ENCODE measurements around the gene LDLRAD4.

Gene LDLRAD4

DNA sequence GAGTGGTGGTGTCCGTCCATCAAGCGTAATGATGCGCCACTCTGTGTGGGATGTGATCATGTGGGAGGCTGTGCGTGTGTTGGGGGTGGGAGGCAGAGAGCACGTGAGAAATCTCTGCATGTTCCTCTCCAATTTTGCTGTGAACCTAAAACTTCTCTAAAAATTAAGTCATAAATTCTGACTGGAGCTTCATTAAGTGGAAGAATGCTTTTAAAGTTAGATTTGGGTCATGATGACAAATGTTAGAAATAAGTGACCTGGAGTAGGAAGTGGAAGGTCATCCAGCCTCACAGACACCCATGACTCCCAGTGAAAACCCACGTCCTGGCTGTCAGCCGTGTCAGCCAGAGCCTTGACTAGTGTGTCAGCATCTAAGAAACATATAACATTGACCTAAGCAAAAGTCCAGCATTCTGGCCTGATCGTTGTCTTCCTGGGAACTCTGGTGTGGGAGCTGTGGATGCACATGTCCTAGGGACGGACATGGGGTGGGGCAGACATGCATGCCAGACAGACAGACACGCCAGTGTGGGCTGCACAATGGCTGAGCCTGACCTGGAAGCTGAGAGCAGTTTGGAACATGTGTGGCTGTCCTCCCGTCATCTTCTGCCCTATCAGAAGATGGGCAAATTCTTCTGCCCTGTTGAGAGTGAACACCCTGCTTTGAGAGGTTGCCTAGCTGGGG is 262.2 kb downstream of the LDLRAD4 start:
- in situ Hi-C loops (cut with HindIII; ENCODE audit: low sequenced_read_pairs): no loop called here
- DNase-seq (ENCODE audit: low read depth): no peak
- TF ChIP-seq, protein P1, sequence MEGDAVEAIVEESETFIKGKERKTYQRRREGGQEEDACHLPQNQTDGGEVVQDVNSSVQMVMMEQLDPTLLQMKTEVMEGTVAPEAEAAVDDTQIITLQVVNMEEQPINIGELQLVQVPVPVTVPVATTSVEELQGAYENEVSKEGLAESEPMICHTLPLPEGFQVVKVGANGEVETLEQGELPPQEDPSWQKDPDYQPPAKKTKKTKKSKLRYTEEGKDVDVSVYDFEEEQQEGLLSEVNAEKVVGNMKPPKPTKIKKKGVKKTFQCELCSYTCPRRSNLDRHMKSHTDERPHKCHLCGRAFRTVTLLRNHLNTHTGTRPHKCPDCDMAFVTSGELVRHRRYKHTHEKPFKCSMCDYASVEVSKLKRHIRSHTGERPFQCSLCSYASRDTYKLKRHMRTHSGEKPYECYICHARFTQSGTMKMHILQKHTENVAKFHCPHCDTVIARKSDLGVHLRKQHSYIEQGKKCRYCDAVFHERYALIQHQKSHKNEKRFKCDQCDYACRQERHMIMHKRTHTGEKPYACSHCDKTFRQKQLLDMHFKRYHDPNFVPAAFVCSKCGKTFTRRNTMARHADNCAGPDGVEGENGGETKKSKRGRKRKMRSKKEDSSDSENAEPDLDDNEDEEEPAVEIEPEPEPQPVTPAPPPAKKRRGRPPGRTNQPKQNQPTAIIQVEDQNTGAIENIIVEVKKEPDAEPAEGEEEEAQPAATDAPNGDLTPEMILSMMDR (IDR thresholded peaks at IDR 0.05; ENCODE audit: low read depth, low read length, missing control alignments): no peak
- no peak overlapping the region for H3K4me3 ChIP-seq (ENCODE audit: low read depth, low read length)

DNA sequence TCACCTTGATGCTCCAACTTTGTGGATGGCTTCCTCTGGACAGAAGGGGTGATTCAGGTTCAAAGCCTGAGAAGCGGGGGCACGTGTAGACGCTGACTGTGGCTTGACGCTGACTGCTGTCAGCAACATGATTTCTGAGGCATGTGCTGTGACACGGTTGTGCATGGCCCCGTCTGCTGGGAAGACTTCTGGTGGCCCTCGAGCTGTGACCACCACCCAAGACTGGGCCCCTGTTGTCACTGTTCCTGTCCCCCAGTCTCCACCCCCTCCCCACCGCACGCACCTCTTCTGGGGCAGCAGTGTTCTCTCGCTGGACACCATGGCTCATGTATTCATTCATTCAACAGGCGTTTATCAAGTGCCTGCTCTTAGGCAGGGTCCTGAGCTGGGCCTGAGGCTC is 262.8 kb downstream of the LDLRAD4 start:
- no peak for DNase-seq (ENCODE audit: low read depth)
- TF ChIP-seq, protein P1 (IDR thresholded peaks at IDR 0.05; ENCODE audit: low read depth, low read length, missing control alignments): no peak
- in situ Hi-C loops (cut with HindIII; ENCODE audit: low sequenced_read_pairs): no loop called here
- H3K4me3 ChIP-seq (ENCODE audit: low read depth, low read length): no peak overlapping the region

DNA sequence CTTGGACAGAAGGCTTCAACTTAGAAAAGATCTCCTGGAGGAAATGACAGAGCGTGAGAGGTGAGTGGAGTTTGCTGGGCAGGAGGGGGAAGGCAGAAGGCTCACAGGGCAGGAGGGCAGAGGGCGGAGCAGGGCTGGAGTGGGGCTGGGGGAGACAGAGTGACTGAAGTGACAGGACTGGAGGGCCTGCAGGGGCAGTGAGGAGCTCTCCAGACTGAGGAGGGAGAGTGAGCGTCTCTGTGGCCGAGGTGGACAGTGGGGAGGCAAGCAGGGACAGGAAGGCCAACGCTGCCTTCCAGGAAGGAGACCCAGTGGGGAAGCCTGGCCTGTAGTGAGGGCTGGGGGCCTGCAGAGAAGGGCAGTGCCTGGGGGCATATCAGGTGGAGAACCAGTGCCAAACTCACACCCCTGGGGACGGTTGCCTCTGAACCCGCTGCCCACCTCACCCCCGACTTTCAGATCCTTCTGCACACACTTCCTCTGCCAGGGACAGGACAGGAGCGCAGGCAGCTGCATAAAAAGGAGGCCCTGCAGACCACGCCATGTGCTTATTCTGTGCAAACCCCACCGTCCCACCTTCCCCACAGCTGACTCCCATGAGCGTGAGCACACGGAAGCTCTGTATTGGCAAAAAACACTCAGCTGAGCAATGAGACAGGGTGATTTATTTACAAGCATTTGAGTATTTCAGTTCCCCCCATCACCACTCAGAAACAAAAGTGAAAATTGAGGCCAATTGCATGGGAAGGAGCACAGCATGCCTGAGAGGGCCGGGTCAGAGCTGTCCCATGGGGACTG is 263.5 kb downstream of the LDLRAD4 start:
- DNase-seq (ENCODE audit: low read depth): no peak
- TF ChIP-seq, protein P1 (IDR thresholded peaks at IDR 0.05; ENCODE audit: low read depth, low read length, missing control alignments): no peak
- H3K4me3 ChIP-seq (ENCODE audit: low read depth, low read length): no peak overlapping the region
- in situ Hi-C loops (cut with HindIII; ENCODE audit: low sequenced_read_pairs): no loop called here

DNA sequence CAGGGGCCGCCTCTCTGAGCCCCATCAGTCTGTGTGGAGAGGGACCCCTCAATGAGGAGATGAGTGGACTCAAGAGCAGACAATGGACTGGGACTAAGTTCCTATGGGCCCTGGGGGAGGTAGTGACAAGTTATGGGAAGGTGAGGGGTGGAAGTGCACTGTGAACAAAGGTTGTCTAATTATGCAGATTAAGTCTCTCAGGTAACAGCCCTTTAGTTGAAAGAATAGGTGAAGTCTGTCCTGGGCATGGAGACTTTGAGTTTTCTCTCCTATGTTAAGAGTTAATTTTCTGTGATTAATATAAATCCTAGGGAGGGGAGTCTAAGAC is 264.0 kb downstream of the LDLRAD4 start:
- in situ Hi-C loops (cut with HindIII; ENCODE audit: low sequenced_read_pairs): no loop called here
- no peak for DNase-seq (ENCODE audit: low read depth)
- TF ChIP-seq, protein P1 (IDR thresholded peaks at IDR 0.05; ENCODE audit: low read depth, low read length, missing control alignments): no peak
- H3K4me3 ChIP-seq (ENCODE audit: low read depth, low read length): no peak overlapping the region

DNA sequence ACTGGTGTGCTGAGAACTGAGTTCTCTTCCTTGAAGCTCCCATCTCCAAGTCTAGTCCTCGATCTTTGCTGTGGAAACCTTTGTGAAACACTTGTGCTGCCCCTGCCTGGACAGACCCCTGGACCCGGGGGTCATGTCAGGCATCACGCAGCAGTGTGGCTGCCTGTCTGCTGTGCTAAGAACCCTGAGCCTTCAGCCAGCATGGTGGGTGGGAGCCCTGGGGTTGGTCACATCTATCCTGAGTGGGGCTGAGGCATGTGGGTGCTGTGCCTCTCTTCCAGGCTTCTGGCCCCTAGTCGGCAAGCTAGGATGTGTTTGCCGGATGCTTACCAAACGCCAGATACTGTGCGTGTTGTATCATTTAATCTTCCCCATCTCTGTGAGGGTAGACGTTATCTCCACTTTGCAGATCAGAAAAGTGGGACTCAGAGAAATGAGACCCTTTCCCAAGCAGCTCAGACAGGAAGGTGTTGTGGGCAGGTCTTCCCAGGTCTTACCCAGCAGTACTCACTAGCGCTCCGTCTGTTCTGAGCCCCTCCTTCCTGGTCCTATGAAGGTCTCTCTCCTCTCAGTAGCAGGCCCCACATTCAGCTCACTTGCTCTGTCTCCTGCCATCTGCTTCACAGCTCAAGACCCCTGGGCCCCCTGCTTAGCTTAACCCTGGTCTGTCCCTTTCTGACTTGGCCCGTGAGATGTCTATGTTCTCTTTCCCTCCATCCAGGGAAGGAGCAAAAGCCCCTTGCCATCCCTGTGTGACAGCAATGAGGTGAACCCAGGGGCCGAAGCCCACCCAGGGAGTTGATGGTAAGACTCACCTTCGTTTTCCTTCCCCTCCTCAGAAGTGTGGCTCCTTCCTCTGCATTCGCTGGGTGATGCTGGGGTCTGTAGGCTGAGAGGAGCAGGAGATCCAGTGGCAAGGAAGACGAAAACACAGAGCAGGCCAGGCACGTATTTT is 265.0 kb downstream of the LDLRAD4 start:
- in situ Hi-C loops (cut with HindIII; ENCODE audit: low sequenced_read_pairs): no loop called here
- DNase-seq (ENCODE audit: low read depth): no peak
- TF ChIP-seq, protein P1 (IDR thresholded peaks at IDR 0.05; ENCODE audit: low read depth, low read length, missing control alignments): no peak
- no peak overlapping the region for H3K4me3 ChIP-seq (ENCODE audit: low read depth, low read length)

DNA sequence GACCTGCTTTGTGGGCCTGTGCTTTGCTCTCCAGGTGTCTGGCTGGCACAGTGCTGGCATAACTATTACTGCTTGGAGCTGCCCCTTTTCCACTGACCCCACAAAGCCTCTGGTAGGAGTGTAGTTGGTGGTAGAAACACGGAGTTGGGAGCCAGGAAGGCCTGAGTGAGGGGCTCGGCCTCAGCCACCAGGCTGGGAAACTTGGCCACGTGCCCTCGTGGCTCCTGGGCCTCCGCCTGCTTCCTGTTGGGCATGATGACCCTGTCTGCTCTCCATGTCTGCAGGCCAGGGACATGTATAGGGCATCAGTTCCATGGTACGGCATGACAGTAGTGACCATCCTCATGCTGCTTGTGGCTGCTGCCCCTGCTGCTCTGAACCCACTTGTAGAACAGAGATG is 266.6 kb downstream of the LDLRAD4 start:
- DNase-seq (ENCODE audit: low read depth): no peak
- TF ChIP-seq, protein P1 (IDR thresholded peaks at IDR 0.05; ENCODE audit: low read depth, low read length, missing control alignments): no peak
- H3K4me3 ChIP-seq (ENCODE audit: low read depth, low read length): no peak overlapping the region
- in situ Hi-C loops (cut with HindIII; ENCODE audit: low sequenced_read_pairs): no loop called here

Data from astrocyte of the cerebellum (primary cell).